Measurements from ENCODE around the gene RSPH1. TPM values are rescaled to one million over a fixed set of nuclear protein-coding genes. Genes with fewer than 3 reads are reported as not detected.

RSPH1 gene
- total RNA-seq, 1 experiment from 2014 or later = 0.31 TPM

DNA sequence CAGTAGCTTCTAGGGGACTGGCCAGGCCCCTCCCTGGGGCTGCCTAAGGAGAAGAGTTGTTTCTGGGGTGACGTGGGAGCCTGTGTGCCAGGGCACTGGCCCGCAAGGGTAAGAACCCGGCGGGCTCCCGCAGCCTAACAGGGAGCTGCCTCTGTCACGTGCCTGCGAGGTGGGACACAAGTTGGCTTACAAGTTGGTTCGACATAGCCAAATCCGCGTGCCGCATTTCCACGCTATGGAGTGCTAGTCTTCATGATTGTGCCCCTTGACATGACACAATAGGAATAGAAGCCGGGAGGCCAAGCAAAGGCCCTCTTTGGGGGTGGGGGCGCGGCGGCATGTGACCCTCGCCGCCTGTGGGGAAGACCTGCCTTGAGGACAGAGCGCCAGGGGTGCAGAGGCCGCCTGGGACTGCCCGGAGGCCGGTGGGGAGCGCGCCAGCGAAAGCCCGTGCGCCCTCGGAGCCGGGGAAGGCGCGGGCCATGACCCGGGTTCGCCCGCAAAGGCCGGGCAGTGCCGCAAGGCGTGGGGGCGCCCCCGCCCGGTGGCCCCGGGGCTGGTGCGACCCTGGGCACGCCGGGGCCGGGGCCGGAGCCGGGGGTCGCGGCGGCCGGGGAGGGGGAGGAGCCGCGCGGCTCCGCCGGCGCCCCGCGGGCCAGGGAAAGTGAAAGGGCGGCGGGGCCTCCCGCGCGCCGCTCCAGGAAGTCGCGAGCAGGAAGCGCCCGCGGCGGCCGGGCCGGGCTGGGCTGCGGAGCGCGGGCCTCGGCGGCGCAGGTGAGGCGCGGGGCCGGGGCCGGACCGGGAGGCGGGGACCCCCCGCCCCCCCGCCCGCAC is 17.3 kb upstream of the RSPH1 start, which contains the start of gene SLC37A1:
Gene SLC37A1, plus strand, starts transcription at position 702 of the 834 bp plus-strand sequence. CDS start 4,603 bp downstream, outside the sequence.
- no CpG with 5 or more reads among the region's 88 CpGs for WGBS (ENCODE audit: extremely low coverage, insufficient read length, low lambda C conversion rate)
- Histone ChIP-seq H2BK5ac (ENCODE audit: insufficient read length, low read length) (no peak within 1 kb of the TSS), H3K79me1 (ENCODE audit: insufficient read depth, low read depth, low read length, poor library complexity, severe bottlenecking) (no peaks in the 10 kb centered on the region), H3K9ac (ENCODE audit: extremely low read depth, insufficient read length, low read length) (no peak within 1 kb of the TSS), H2BK12ac (ENCODE audit: insufficient read length, low read depth, low read length) (no peak within 1 kb of the TSS), H2BK15ac (ENCODE audit: low read depth, low read length) (no peak within 1 kb of the TSS; the same call in 1 of the 2 replicates), H3K56ac (ENCODE audit: insufficient read length, low read depth, low read length) (no peak within 1 kb of the TSS), H3K14ac (ENCODE audit: insufficient read depth, low read length) (peak within 1 kb of the TSS; percentile 1; the same call in 1 of the 2 replicates), H2BK120ac (ENCODE audit: low read depth, low read length, poor library complexity, severe bottlenecking) (no peak within 1 kb of the TSS), H3K4me2 (ENCODE audit: insufficient read depth, insufficient read length, low read length) (peak within 1 kb of the TSS; percentile 89), H3K27ac (ENCODE audit: insufficient read length, low read depth, low read length) (no peak within 1 kb of the TSS), H3K18ac (ENCODE audit: insufficient read length, low read depth, low read length) (peak within 1 kb of the TSS; percentile 50), H2AK5ac (ENCODE audit: insufficient read length, low read length) (no peak within 1 kb of the TSS), H3K23ac (ENCODE audit: insufficient read length, low read depth, low read length) (no peak within 1 kb of the TSS), H3T11ph (ENCODE audit: low read length) (no peak within 1 kb of the TSS), H4K8ac (replicated peaks; ENCODE audit: insufficient read length, low read depth, low read length) (no peak within 1 kb of the TSS), H2AFZ (ENCODE audit: low read length) (no peak within 1 kb of the TSS), H3K27me3 (ENCODE audit: insufficient read depth, low read length) (no peaks in the 10 kb centered on the region), H3K4ac (ENCODE audit: low read depth, low read length) (no peak within 1 kb of the TSS), H2BK20ac (ENCODE audit: low read depth, low read length, poor library complexity, severe bottlenecking) (no peak within 1 kb of the TSS), H3K23me2 (ENCODE audit: insufficient read length, low read depth, low read length, poor library complexity, severe bottlenecking) (peaks cover 10% of the 10 kb centered on the region), H4K20me1 (ENCODE audit: control insufficient read depth, insufficient read depth, insufficient read length) (no peaks in the 10 kb centered on the region), H4K91ac (ENCODE audit: insufficient read length, low read depth, low read length) (no peak within 1 kb of the TSS), H3K9me3 (ENCODE audit: control insufficient read depth, low read depth, low read length) (no peaks in the 10 kb centered on the region), H3K79me2 (ENCODE audit: insufficient read depth, low read length) (no peaks in the 10 kb centered on the region), H3K4me1 (ENCODE audit: insufficient read depth, low read length) (peaks cover 9% of the 10 kb centered on the region; the same call in 1 of the 2 replicates), H4K5ac (ENCODE audit: insufficient read length, low read depth, low read length) (no peak within 1 kb of the TSS)
- H3K4me1 Mint-ChIP-seq = peaks cover 39 to 48% of the 10 kb centered on the region in 2 experiments
- TF ChIP-seq, protein P1, sequence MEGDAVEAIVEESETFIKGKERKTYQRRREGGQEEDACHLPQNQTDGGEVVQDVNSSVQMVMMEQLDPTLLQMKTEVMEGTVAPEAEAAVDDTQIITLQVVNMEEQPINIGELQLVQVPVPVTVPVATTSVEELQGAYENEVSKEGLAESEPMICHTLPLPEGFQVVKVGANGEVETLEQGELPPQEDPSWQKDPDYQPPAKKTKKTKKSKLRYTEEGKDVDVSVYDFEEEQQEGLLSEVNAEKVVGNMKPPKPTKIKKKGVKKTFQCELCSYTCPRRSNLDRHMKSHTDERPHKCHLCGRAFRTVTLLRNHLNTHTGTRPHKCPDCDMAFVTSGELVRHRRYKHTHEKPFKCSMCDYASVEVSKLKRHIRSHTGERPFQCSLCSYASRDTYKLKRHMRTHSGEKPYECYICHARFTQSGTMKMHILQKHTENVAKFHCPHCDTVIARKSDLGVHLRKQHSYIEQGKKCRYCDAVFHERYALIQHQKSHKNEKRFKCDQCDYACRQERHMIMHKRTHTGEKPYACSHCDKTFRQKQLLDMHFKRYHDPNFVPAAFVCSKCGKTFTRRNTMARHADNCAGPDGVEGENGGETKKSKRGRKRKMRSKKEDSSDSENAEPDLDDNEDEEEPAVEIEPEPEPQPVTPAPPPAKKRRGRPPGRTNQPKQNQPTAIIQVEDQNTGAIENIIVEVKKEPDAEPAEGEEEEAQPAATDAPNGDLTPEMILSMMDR (conservative IDR thresholded peaks at IDR 0.05) = no peak; the same call in 2 of the 3 replicates
- H3K27ac Mint-ChIP-seq = peak within 1 kb of the TSS in 2 of 3 experiments; percentile 79 to 83; a peak in 4 of 7 replicates
- H3K4me3 Mint-ChIP-seq = peak within 1 kb of the TSS; percentile 68 to 85
- DNase-seq = peak; percentile 65
- peaks cover 7% of the 10 kb centered on the region for H3K27me3 Mint-ChIP-seq (ENCODE audit: low read depth)
- no peaks in the 10 kb centered on the region; a peak in 1 of 5 replicates for H3K9me3 Mint-ChIP-seq
- H3K36me3 Mint-ChIP-seq (ENCODE audit: insufficient read depth in 1 of 3, low read depth in 3 of 3) = peaks cover 0 to 16% (median 7%) of the 10 kb centered on the region in 3 experiments; a peak in 5 of 7 replicates

Data from H9 (cell line).